ENCODE data around the gene PABPC1L2B.
"Not testable (repeated sequence)": the region's sequence is repeated elsewhere in the genome, so short reads cannot be mapped to it uniquely, and the experiment has no call there.

DNA sequence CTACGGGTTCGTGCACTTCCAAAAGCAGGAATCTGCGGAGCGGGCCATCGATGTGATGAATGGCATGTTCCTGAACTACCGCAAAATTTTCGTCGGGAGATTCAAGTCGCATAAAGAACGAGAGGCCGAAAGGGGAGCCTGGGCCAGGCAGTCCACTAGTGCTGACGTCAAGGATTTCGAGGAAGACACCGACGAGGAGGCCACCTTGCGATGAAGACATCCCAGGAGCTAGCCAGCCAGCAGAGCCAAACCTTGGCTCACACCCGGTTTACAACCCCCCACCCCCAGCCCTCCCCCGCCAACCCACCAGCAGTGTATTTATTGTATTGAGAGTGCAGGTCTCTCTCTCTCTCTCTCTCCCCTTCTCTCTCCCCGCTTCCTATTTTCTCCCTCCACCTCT is 1.3 kb downstream of the PABPC1L2B start:
- TF ChIP-seq, protein P1, sequence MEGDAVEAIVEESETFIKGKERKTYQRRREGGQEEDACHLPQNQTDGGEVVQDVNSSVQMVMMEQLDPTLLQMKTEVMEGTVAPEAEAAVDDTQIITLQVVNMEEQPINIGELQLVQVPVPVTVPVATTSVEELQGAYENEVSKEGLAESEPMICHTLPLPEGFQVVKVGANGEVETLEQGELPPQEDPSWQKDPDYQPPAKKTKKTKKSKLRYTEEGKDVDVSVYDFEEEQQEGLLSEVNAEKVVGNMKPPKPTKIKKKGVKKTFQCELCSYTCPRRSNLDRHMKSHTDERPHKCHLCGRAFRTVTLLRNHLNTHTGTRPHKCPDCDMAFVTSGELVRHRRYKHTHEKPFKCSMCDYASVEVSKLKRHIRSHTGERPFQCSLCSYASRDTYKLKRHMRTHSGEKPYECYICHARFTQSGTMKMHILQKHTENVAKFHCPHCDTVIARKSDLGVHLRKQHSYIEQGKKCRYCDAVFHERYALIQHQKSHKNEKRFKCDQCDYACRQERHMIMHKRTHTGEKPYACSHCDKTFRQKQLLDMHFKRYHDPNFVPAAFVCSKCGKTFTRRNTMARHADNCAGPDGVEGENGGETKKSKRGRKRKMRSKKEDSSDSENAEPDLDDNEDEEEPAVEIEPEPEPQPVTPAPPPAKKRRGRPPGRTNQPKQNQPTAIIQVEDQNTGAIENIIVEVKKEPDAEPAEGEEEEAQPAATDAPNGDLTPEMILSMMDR (IDR thresholded peaks at IDR 0.05), result not testable (repeated sequence)
- TF ChIP-seq EP300 (IDR thresholded peaks at IDR 0.05), result not testable (repeated sequence)

All from suprapubic skin (tissue), 3 donors.